NCI-H1417 treated with DMSO at 0.1 percent for 48 hours (cell line): ENCODE measurements around the gene UNC79.

Source experiments
- DNase-seq: peaks from one replicate; lab custom pipeline; 2025; lab: John Stamatoyannopoulos, UW

The UNC79 gene

DNA sequence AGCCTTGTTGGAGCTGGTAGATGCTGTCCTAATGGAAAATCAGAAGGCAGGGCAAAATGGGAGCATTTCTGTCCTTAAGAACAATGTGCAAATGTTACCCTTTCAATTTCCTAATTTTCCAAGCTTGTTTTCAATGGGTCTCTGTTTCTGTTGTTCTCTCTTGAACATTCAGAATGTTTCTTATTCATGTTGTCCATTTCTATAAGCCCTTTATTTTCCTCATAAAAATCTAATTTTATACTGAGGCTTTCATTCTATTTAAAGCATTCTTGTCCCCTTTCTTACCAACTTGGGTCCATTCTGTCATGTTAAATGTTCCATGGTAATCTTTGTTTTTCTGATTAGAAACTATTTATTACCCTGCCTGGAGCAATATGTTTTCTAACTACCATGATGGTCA lies 232.6 kb downstream of the UNC79 start:
- no peak for DNase-seq

DNA sequence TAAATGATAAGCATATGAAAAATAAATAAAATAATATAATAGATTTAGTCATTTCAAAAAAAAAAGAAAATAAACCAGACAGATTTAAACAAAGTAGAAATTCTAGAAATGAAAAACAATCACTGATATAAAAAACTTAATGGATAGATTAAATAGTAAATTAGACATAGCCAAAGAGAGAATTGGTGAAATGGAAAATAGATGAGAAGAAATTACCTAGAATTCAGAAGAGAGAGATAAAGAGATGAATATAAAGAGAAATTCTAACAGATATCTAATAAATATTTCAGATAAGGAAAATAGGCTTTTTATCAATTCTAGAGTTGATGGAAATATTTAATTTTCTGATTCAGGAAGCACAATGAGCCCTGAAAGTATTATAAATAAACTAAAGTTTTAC lies 234.4 kb downstream of the UNC79 start:
- DNase-seq = no peak

DNA sequence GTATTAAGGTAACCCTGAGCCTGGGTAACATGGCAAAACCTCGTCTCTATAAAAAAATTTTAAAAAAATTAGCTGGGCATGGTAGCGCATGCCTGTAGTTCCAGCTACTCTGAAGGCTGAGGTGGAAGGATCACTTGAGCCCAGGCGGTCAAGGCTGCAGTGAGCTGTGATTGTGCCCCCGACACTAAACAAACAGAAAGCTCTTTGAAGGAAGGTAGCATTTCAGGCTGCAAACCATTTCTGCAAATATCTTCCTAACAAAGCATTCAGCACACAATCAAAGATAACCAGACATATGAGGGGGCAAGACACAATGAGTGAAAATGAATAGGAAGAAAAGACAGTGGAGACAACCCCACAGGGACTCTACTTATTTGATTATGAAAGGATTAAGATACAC lies 238.9 kb downstream of the UNC79 start:
- DNase-seq = no peak

DNA sequence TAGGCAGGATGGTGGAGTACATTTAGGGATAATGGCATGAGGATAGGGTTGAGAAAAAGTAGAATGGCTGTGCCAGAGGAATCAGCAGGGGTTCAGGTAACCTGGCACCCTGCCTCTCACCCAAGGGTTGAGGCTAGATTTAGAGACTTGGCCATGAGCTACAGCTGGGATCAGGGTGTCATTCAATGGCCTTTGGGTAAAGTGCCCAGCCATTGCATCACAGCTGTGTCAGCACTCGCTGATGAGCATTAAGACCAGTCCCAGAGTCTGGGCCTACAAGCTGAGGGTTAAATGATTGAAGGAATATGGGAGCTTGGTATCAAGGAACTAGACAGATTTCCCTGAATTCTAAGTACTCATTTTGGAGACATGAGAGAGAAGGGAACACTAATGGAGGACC lies 243.6 kb downstream of the UNC79 start:
- DNase-seq = no peak

DNA sequence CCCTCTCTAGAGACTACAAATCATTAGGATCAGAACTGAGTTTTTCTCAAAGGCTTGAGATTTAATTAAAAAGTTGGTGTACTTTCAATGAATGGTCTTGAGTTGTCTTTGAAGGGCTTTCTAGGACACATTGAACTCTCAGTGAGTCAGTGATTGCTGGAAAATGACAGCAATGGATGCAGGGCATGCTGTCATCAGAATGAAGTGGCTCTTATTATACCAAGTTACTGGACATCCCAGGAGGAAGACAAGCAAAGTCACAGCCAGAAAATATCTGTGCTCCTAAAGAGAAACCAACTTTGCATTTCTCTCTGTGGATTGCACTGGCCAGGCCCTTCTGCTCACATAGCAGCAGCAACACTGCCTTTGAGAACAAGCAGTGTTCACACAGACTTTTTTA lies 244.9 kb downstream of the UNC79 start:
- no peak for DNase-seq

DNA sequence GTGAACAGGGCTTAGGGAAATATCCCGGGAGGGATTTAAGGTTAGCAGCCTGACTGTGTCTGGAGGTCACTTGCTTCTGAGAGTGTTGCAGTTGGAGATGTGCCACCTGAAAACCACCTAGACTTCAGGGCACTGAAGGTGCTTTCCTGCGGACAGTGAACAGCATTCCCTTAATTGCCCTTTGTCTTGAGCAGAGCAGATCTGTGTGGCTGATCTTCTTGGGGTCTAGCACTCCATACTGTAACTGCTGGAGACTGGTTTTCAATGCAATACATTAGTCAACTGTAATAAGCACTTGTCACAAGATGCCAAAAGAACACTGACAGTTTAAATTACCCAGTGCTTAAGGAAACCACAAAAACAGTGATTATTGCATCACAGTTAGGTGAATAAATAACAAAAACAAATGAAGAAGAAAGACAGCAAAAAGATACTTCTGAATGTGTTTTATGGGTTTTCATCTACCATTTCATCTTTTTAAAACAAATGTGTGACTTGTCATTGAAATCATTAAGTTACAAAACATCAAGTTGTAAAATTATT lies 245.7 kb downstream of the UNC79 start:
- DNase-seq = peak; percentile 22

DNA sequence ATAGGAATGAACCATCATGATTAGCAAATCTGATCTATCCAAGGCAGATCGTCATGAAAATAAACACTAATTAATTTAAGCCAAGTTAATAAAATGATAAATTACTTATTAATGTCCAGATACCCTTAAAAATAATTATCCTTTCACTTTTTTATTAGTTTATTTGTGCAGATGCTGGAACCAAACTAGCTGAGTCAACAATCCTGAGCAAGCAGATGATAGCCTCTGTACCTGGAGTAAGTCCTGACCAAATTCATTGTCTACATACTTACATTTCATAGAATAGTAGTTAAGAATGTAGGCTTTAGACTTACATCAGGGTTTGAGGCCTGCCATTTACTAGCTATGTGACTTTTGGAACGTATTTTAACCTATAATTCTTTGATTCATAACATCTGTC lies 251.7 kb downstream of the UNC79 start:
- no peak for DNase-seq

DNA sequence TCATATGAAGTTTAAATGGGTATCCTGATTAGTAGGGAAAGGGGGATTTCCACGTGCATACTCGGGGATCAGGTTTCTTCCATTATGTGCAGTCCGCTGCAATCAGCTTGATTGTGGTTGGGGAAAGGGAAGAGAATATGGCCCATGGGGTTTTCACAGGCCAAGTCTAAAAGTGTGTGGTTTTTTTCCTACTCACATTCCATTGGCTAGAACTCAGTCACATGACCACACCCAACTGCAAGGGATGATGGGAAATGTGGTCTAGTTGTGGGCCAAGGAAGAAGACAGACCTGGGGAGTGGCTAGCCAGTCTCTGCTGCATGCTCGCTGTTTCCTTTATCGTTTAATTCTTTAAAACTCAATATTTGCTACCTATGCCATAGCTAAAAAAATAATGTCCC lies 252.5 kb downstream of the UNC79 start:
- DNase-seq = no peak

DNA sequence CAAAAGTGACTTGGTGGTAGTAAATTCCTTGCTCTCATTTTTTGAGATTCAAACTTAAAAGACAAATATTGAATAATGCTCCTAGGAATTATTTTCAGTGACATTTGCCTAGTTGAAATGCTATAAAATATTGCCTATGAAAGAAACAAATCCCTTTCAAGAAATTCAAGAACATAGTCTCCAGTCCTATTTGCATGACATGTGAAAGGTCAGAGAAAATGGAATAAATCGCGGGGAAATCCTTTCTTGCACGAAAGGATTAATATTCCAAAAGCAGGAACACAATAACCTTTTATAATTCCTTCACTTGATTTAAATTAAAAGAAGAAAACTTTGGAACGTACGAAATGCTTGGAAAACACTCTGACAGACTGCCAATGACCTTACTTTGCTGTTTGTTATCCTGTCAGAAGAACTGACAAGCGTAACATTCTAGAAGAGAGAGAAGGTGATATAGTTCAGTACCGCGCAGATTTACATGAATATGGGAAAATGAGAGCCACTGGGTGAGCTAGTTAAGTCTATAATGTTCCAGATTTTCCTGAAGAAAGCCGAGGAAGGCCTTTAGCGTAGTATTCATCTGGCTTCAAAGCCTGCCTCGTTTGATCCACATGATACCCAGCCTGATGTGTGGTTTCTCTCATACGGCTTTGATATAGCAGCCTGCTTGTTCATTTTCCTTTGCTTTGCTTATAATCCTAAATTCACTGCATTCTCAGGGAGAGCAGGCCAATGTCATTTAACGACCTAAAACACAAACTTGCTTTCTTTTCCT lies 254.6 kb downstream of the UNC79 start:
- DNase-seq = no peak

DNA sequence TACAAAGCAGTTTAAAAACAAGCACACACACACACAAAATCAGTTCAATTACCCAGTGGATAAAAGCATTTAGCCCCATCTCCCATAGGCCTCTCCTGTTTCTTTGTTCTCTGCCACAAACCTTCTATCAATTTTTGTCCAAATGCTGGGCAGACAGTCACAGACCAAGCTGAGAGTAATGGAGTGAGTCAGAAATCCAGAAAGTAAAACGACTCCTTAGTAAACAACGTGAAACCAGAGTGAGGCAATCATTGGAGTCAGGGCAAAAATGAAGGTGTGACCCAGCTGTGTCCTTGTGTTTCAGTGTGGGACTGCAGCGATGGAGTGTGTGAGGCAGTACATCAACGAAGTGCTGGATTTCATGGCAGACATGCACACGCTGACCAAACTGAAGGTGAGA lies 255.5 kb downstream of the UNC79 start:
- no peak for DNase-seq

DNA sequence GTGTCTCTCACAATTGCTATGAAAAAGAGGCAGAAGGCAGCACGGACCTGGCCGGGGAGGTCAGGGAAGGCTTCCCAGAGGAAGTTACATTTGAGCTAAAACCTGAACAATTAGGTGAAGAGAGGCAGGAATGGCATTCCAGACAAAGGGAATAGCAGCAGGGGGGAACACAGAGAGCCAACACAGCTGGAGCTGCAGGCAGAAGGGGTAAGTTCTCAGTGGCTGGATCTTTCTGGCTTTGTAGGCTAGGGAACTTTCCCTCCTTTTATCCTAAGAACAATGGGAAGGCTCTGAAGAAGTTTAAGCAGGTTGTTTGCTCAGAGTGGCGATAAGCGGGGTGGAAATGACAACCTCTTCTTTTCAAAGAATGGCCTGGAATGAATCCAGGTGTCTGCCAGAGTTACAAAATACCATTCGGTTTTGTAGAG lies 257.5 kb downstream of the UNC79 start:
- no peak for DNase-seq

DNA sequence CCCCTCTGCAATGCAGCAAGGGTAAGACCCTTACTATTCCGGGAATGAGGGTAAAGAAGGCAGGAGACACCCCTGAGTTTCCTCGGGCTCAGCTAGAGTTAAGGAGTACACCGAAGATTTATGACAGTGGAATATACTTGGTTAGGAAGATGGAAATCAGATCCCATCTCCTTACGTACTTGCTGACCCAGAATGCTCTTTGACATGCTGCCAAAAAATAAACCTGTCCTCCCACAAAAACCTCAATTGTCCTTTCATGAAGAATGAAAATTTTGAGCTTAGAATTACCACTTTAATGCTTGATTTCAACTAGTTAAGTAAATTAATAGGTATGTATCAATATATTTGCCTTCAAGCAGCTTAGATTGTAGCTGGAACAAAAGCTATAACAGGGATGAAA lies 258.1 kb downstream of the UNC79 start:
- no peak for DNase-seq

DNA sequence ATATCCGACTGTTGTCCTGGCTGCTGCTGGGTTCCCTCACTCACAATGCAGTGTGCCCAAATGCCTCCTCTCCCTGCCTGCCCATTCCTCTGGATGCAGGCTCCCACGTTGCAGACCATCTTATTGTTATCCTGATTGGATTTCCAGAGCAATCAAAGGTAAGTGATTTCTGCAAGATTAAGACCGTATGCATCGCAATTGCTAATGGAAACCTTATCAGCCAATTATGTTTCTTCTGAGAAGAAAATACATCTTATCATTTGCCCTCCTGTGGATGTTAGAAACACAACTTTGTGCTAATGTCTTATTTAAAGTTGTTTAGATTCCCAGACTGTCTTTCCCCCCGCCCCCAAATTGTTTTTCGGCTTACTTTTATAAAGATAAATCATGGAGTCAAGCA lies 259.4 kb downstream of the UNC79 start:
- DNase-seq = no peak

DNA sequence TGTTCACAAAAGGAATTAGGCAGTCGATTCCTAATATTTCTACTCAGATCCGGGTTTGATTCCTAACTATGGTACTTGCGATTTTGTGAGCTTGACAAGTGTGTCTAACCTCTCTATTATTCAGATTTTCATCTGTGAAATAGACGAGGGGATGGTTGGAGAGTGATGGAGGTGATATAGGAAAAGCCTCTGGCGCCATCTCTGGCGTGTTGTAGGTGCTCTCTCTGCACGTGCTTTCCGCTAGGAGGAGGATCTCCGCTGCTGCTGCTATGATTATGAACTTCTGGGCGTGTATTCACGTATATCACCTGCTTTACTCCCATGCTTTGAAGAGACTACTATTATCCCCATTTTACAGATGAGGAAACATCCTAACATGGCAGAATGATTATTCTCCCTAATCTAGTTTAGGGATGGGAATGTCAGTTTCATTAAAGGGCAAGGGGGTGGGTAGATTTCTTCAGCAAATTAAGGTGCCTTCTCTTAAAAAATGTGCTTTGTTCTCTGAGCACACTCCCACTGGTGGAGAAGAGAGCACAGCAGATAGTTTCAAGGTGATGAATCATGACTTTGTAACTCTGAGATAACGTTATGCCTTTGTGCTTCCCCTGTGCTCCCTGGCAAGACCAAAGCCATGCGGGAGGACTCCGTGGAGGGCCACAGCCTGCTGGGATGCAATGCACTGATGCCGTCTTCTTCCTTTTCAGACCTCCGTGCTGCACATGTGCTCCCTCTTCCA lies 260.5 kb downstream of the UNC79 start:
- DNase-seq = no peak

DNA sequence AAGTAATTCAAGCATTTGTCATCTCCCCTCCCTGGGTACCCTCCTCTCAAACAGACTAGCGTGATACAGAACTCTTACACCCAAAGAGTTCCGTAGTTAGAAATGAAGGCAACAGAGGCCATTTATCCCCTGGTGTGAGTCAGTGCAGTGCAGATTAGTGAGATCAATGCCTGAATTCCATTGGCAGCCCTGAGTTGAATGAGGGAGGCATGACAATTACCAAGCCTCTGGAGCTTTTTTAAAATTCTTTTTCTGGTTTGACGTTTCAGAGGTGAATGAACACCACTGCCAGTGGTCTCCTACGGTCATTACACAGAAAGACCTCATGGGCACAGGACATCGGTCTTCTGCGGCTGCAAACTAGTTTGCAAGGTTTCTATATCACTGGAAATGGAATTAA lies 263.2 kb downstream of the UNC79 start:
- DNase-seq = no peak

DNA sequence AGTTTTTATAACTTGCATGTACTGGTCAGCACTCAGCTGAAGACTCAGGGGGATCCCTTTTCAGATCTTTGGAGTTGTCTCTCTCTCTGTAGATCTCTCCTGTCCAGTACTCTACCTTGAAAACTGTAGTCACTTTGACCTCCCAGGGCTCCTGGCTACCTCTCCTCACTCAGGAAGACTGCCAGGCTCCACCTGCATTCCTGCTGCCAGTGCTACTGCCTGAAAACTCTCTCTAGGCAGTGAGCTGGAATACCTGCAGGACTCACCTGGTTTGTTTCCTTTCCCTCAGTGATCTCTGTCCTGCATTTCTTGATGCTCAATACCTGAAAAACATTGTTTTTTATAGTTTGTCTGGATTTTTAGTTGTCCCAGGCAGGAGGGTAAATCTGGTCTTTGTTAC lies 270.2 kb downstream of the UNC79 start:
- no peak for DNase-seq

DNA sequence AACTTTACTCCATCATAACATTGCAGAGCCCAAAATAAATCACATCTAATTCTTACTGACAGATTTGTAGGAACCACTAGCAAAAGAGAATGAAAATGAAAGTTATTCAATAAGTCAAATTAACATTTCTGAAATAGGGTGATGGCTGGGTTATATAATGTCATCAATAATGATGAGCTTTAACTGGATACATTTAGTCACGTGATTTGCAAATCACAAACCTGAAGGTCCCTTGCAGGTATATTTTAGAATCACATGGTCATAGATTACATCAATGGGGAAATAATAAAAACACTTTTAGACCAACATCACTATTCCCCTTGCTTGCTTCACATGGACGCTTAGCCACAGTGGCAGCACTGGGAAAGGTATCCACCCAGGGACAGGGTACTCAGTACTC lies 270.8 kb downstream of the UNC79 start:
- no peak for DNase-seq

DNA sequence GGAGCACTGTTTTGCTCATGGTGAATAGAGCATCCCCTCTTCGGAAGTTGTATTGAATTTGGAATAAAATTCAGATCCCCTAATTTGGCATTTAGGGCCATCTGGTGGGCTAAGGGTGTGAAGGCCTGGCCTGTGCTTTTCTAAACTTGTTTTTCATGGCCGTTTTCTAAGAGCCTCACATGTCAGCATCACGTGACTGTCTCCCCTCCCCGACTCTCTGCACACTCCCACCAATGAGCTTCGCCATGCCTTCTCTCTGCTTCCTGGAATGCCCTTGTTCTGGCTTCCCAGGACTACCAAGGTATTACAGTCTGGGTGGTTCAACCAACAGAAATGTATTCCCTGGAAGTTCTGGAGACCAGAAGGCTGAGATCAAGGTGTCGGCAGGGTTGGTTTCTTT lies 272.2 kb downstream of the UNC79 start:
- DNase-seq = no peak

DNA sequence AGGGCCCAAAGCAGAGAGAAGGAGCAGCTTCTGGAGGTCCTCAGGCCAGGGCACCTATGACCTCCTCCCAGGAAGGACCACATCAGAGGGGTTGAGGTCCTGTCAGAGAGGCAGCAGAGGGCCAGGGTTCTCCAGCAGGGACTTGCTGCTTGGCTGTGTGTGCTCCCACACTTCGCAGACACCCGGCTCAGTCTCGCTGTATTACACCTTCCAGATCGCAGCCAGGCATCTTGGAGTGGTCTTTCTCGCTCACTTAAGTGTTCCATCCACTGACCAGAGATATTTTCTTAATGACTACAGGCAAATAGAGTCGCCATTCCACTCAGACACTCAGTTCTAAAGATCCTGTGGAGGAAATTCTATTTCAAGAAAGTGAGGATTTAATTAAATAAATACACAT lies 273.2 kb downstream of the UNC79 start:
- DNase-seq = no peak

DNA sequence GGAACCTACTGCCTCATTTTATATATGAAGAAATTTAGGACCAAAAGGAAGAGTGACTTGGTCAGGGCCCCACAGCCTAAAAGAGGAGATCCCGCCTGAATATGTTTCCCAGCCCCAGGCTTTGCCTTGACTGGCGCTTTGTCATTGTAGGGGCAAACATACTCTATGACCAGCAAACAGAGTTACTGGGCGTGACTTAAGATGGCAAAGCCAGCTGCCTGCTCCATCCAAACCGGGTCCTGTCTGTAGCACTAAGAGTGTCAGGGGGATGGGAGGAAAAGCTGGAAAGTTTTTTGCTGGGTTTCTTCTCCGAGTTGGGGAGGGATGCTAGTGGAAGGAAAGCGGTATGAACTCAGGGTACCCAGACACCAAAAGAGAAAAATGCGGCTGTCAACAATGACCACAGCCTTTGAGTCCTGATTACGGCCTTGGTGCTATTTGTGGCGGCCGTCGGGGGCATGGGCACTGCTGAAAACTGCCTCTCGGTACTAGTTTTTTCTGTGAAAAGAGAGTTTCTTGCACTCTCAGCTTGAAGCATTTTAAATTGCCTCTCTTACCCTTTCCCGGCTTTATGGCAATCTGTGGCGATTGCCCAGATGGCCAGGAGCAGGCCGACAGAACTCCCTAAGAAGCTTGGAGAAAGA lies 274.9 kb downstream of the UNC79 start:
- no peak for DNase-seq

DNA sequence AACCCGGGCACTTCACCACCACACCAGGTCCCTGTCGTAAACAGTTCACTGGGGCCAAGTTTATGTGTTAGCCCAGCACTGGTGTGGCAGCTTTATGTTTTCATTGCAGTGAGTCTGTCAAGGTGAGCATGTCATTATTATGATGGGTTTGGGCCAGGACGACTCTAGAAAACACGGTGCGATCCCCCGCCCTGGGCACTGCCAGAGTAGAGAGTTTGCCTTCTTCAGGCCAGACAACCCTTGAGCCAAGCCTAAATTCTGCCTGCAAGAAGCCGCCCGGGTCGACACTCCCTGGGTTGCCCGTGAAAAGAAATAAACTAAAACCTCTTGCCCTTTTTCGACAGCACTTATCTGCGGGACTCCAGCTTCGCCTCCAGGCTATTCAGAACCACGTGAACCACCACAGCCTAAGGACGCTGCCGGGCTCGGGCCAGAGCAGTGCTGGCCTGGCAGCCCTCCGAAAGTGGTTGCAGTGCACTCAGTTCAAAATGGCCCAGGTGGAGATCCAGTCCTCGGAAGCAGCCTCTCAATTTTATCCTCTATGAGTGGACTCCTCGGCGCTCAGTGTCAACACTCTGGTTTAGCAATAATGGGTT lies 275.7 kb downstream of the UNC79 start:
- no peak for DNase-seq

DNA sequence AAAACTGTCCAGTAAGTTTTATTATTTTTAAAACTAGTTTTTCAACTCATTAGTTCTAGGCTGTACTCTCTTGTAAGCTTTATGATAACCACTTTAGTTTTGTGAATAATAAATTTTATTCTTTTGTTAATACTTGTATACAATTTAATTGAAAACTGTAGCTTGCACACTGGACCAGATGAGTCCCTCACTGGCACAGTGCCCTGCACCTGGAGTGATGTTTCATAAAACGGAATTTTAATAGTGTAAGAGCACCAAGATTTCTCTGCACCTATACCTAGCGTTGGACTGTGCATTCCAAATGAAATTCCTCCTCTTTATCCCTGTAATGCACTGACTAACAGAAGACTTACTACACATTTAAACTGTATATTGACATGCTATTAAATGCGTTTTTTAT lies 276.7 kb downstream of the UNC79 start:
- no peak for DNase-seq

DNA sequence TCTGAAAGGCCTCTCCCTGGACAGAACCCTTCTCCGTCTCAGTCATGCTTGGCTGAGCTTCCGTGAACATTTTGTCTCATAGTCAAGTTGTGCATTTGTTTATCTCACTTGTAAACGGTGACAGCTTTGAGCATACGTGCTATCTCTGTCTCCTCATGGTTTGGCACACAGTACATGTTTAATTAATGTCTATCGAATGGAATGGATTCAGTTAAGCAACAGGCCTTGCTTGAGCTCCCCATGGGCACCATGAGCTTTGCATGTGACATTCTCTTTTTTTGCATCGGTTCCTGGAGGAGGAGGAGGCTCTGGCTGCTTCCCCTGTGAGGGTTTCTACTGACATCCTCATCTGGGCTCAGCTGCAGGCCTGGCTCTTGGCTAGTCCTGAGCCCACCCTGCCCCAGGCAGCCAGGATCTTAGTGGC lies 277.6 kb downstream of the UNC79 start:
- no peak for DNase-seq
